H9 (cell line): ENCODE results near the gene ASCC2. TPM values are rescaled to one million over a fixed set of nuclear protein-coding genes. Genes with fewer than 3 reads are reported as not detected.

ENCODE experiments used
- DNase-seq: peaks from one replicate; pipeline ENCODE4 v3.0.0-alpha.2; 2017
- H2AFZ ChIP-seq: one replicate; pipeline ENCODE4 v1.6.1; 2013; ENCODE audit warnings: mild to moderate bottlenecking, low read length, control low read depth, moderate library complexity
- H2AK5ac ChIP-seq: 2 replicates; pipeline ENCODE4 v1.6.1; 2013; ENCODE audit warnings: low read length, control low read depth, mixed read lengths; ENCODE audit not compliant: insufficient read length
- H2BK120ac ChIP-seq: one replicate; pipeline ENCODE4 v1.6.1; 2013; ENCODE audit warnings: low read depth, mild to moderate bottlenecking, low read length, control low read depth, inconsistent platforms; ENCODE audit not compliant: poor library complexity, severe bottlenecking
- H2BK12ac ChIP-seq: 2 replicates; pipeline ENCODE4 v1.6.1; 2013; ENCODE audit warnings: low read length, control low read depth, mixed read lengths, low read depth; ENCODE audit not compliant: insufficient read length
- H2BK15ac ChIP-seq: 2 replicates; pipeline ENCODE4 v1.6.1; 2013; ENCODE audit warnings: low read depth, low read length, control low read depth
- H2BK20ac ChIP-seq: one replicate; pipeline ENCODE4 v1.6.1; 2013; ENCODE audit warnings: low read depth, mild to moderate bottlenecking, low read length, control low read depth, inconsistent platforms; ENCODE audit not compliant: poor library complexity, severe bottlenecking
- H2BK5ac ChIP-seq: 2 replicates; pipeline ENCODE4 v1.6.1; 2013; ENCODE audit warnings: low read length, control low read depth, mixed read lengths; ENCODE audit not compliant: insufficient read length
- H3K14ac ChIP-seq: 2 replicates; pipeline ENCODE4 v1.6.1; 2013; ENCODE audit warnings: low read length, control low read depth; ENCODE audit not compliant: insufficient read depth
- H3K18ac ChIP-seq: 2 replicates; pipeline ENCODE4 v1.6.1; 2013; ENCODE audit warnings: low read depth, mild to moderate bottlenecking, mixed read lengths, low read length, control low read depth; ENCODE audit not compliant: insufficient read length
- H3K23ac ChIP-seq: 2 replicates; pipeline ENCODE4 v1.6.1; 2013; ENCODE audit warnings: low read length, control low read depth, mixed read lengths, low read depth; ENCODE audit not compliant: insufficient read length
- H3K23me2 ChIP-seq: 2 replicates; pipeline ENCODE4 v1.6.1; 2013; ENCODE audit warnings: low read depth, mild to moderate bottlenecking, mixed read lengths, low read length, control low read depth; ENCODE audit not compliant: insufficient read length, poor library complexity, severe bottlenecking
- H3K27ac ChIP-seq: 2 replicates; pipeline ENCODE4 v1.5.1; 2013; ENCODE audit warnings: low read length, control low read depth, mixed read lengths, low read depth; ENCODE audit not compliant: insufficient read length
- H3K27me3 ChIP-seq: 2 replicates; pipeline ENCODE4 v1.6.1; 2013; ENCODE audit warnings: low read length, control low read depth, inconsistent platforms; ENCODE audit not compliant: insufficient read depth
- H3K4ac ChIP-seq: 2 replicates; pipeline ENCODE4 v1.6.1; 2013; ENCODE audit warnings: low read depth, mild to moderate bottlenecking, control low read depth, inconsistent platforms, low read length, moderate library complexity
- H3K4me1 ChIP-seq: 2 replicates; pipeline ENCODE4 v1.6.1; 2013; ENCODE audit warnings: low read length, control low read depth, inconsistent platforms; ENCODE audit not compliant: insufficient read depth
- H3K4me2 ChIP-seq: 2 replicates; pipeline ENCODE4 v1.6.1; 2013; ENCODE audit warnings: low read length, control low read depth, mixed read lengths; ENCODE audit not compliant: insufficient read length, insufficient read depth
- H3K56ac ChIP-seq: 2 replicates; pipeline ENCODE4 v1.6.1; 2013; ENCODE audit warnings: low read depth, mild to moderate bottlenecking, mixed read lengths, low read length, control low read depth; ENCODE audit not compliant: insufficient read length
- H3K79me1 ChIP-seq: 2 replicates; pipeline ENCODE4 v1.6.1; 2013; ENCODE audit warnings: low read depth, mild to moderate bottlenecking, moderate library complexity, low read length, control low read depth, inconsistent platforms; ENCODE audit not compliant: insufficient read depth, poor library complexity, severe bottlenecking
- H3K79me2 ChIP-seq: 2 replicates; pipeline ENCODE4 v1.6.1; 2013; ENCODE audit warnings: low read length, control low read depth, inconsistent platforms; ENCODE audit not compliant: insufficient read depth
- H3K9ac ChIP-seq: 2 replicates; pipeline ENCODE4 v1.6.1; 2013; ENCODE audit warnings: low read length, control low read depth, mixed read lengths; ENCODE audit not compliant: insufficient read length; ENCODE audit errors: extremely low read depth
- H3K9me3 ChIP-seq: one replicate; pipeline ENCODE4 v1.6.1; 2013; ENCODE audit warnings: low read depth, low read length, inconsistent platforms; ENCODE audit not compliant: control insufficient read depth
- H3T11ph ChIP-seq: one replicate; pipeline ENCODE4 v1.6.1; 2013; ENCODE audit warnings: mild to moderate bottlenecking, low read length, control low read depth, inconsistent platforms
- H4K20me1 ChIP-seq: one replicate; pipeline ENCODE4 v1.6.1; 2013; ENCODE audit not compliant: control insufficient read depth, insufficient read length, insufficient read depth
- H4K5ac ChIP-seq: 2 replicates; pipeline ENCODE4 v1.6.1; 2013; ENCODE audit warnings: low read depth, mild to moderate bottlenecking, mixed read lengths, low read length, control low read depth; ENCODE audit not compliant: insufficient read length
- H4K8ac ChIP-seq: replicated peaks from 2 replicates; pipeline ENCODE4 v1.6.1; 2013; ENCODE audit warnings: low read length, control low read depth, mixed read lengths, low read depth; ENCODE audit not compliant: insufficient read length
- H4K91ac ChIP-seq: 2 replicates; pipeline ENCODE4 v1.6.1; 2013; ENCODE audit warnings: low read depth, mild to moderate bottlenecking, moderate library complexity, mixed read lengths, low read length, control low read depth; ENCODE audit not compliant: insufficient read length
- H3K27ac Mint-ChIP-seq, 3 experiments: 2 replicates in 2 of 3; 3 replicates in 1 of 3; pipeline ENCODE4 v1.8.0; 2020 to 2021; ENCODE audit warnings: mixed read lengths in 3 of 3, mild to moderate bottlenecking in 1 of 3, moderate library complexity in 1 of 3
- H3K27me3 Mint-ChIP-seq: 2 replicates; pipeline ENCODE4 v1.8.0; 2021; ENCODE audit warnings: low read depth, mild to moderate bottlenecking, moderate library complexity, mixed read lengths
- H3K36me3 Mint-ChIP-seq, 3 experiments: 2 replicates in 2 of 3; 3 replicates in 1 of 3; pipeline ENCODE4 v1.8.0; 2020 to 2021; ENCODE audit warnings: low read depth in 3 of 3, mixed read lengths in 3 of 3; ENCODE audit not compliant: insufficient read depth in 1 of 3
- H3K4me1 Mint-ChIP-seq, 2 experiments: 2 replicates each; pipeline ENCODE4 v1.8.0; 2020; ENCODE audit warnings: mixed read lengths in 2 of 2
- H3K4me3 Mint-ChIP-seq, 2 experiments: 2 replicates in 1 of 2; 3 replicates in 1 of 2; pipeline ENCODE4 v1.8.0; 2020 to 2021; ENCODE audit warnings: mild to moderate bottlenecking in 2 of 2, mixed read lengths in 2 of 2, moderate library complexity in 1 of 2
- H3K9me3 Mint-ChIP-seq, 2 experiments: 2 replicates in 1 of 2; 3 replicates in 1 of 2; pipeline ENCODE4 v1.8.0; 2020; ENCODE audit warnings: mild to moderate bottlenecking in 2 of 2, mixed read lengths in 2 of 2, moderate library complexity in 1 of 2
- WGBS: extraction: QIAGEN DNeasy Blood & Tissue Kit; methylation state at CpG from one replicate; pipeline ENCODE4 v1.1.7; 2013; ENCODE audit warnings: missing lambda C conversion rate, low lambda C conversion rate, mixed read lengths; ENCODE audit not compliant: insufficient read length; ENCODE audit errors: extremely low coverage; 5-methylcytosine and 5-hydroxymethylcytosine counted together
- total RNA-seq: library from RNA; stranded (reverse); gene quantifications from 2 replicates; pipeline ENCODE4 v1.2.1, GENCODE V29; 2021
- TF ChIP-seq, protein P1 (sequence below): fragments of 200-600 bp; sonication (generic); conservative IDR thresholded peaks from 3 replicates; pipeline ENCODE4 v1.8.0; 2021; ENCODE audit warnings: antibody characterized with exemption, mild to moderate bottlenecking

Gene ASCC2
- total RNA-seq, 1 experiment from 2014 or later, result 48.2 TPM

GRCh38 chr22:29750559-29751538, 87.2 kb downstream of the ASCC2 start:
- no peak overlapping the region for H4K8ac ChIP-seq
- no peak overlapping the region for H3K9ac ChIP-seq
- H3K23me2 ChIP-seq, result no peaks in the 10 kb centered on the region
- no peak overlapping the region for H2BK12ac ChIP-seq
- H3K4me1 ChIP-seq, result no peaks in the 10 kb centered on the region
- TF ChIP-seq, protein P1, sequence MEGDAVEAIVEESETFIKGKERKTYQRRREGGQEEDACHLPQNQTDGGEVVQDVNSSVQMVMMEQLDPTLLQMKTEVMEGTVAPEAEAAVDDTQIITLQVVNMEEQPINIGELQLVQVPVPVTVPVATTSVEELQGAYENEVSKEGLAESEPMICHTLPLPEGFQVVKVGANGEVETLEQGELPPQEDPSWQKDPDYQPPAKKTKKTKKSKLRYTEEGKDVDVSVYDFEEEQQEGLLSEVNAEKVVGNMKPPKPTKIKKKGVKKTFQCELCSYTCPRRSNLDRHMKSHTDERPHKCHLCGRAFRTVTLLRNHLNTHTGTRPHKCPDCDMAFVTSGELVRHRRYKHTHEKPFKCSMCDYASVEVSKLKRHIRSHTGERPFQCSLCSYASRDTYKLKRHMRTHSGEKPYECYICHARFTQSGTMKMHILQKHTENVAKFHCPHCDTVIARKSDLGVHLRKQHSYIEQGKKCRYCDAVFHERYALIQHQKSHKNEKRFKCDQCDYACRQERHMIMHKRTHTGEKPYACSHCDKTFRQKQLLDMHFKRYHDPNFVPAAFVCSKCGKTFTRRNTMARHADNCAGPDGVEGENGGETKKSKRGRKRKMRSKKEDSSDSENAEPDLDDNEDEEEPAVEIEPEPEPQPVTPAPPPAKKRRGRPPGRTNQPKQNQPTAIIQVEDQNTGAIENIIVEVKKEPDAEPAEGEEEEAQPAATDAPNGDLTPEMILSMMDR, result no peak
- H3K27me3 ChIP-seq, result no peaks in the 10 kb centered on the region
- no peak overlapping the region for H3K14ac ChIP-seq
- WGBS, result no CpG with 5 or more reads among the region's 11 CpGs
- H3K4me2 ChIP-seq, result no peak overlapping the region
- H4K91ac ChIP-seq, result no peak overlapping the region
- no peak overlapping the region for H2BK20ac ChIP-seq
- no peak overlapping the region for H3K18ac ChIP-seq
- peak overlapping the region in 2 of 3 experiments; percentile 61 to 85; a peak in 3 of 7 replicates for H3K27ac Mint-ChIP-seq
- no peaks in the 10 kb centered on the region for H3K79me2 ChIP-seq
- H2BK120ac ChIP-seq, result no peak overlapping the region
- H2AFZ ChIP-seq, result no peak overlapping the region
- no peaks in the 10 kb centered on the region for H3K79me1 ChIP-seq
- H3K23ac ChIP-seq, result no peak overlapping the region
- no peak overlapping the region for H2BK15ac ChIP-seq
- H3T11ph ChIP-seq, result no peak overlapping the region
- H3K56ac ChIP-seq, result no peak overlapping the region
- no peak overlapping the region for H4K5ac ChIP-seq
- H2BK5ac ChIP-seq, result no peak overlapping the region
- DNase-seq, result no peak
- H3K4me1 Mint-ChIP-seq, result peaks cover 2 to 15% of the 10 kb centered on the region in 2 experiments
- no peak overlapping the region for H3K4me3 Mint-ChIP-seq
- no peak overlapping the region for H2AK5ac ChIP-seq
- H3K9me3 ChIP-seq, result no peaks in the 10 kb centered on the region
- H3K36me3 Mint-ChIP-seq, result peaks cover 0 to 1% (median 0%) of the 10 kb centered on the region in 3 experiments; a peak in 5 of 7 replicates
- H3K27me3 Mint-ChIP-seq, result no peaks in the 10 kb centered on the region; the same call in 1 of the 2 replicates
- no peak overlapping the region for H3K4ac ChIP-seq
- H3K27ac ChIP-seq, result no peak overlapping the region
- H3K9me3 Mint-ChIP-seq, result no peaks in the 10 kb centered on the region
- no peaks in the 10 kb centered on the region for H4K20me1 ChIP-seq
